Stimulated activated CD8-positive, alpha-beta memory T cell treated with anti-CD3 and anti-CD28 coated beads, Interleukin-12 subunit alpha, Interleukin-12 subunit beta, amount 100 ng/mL, for 1 hour (primary cell): ENCODE results near the gene PWWP2B.
"Not testable (repeated sequence)": the region's sequence is repeated elsewhere in the genome, so short reads cannot be mapped to it uniquely, and the experiment has no call there.

Source experiments
- DNase-seq: peaks from one replicate; pipeline ENCODE4 v3.0.0-alpha.2; 2020; ENCODE audit warnings: low read depth

PWWP2B gene

DNA sequence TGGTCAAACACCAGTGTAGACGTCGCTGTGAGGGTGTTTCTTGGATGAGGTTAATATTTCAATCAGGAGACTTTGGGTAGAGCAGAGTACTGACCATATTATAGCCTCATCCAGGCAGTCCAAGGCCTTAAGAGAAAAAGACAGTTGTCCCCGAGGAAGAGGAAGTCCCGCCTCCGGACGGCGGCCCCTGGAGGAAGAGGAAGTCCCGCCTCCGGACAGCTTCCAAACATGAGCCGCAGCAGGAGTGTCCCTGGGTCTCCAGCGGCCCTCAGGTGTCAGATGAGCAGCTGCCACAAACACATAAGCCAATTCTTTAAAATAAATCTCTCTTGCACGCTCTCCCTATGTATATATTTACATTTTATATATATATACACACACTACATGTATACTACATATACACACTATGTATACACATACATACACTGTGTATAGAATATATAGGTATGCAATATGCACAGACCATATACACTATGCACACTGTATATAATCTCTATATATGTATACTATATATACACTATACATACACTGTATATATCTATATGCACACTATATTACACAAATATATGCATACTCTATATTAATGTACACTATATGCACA, 37.5 kb downstream of the PWWP2B start:
- no peak for DNase-seq

DNA sequence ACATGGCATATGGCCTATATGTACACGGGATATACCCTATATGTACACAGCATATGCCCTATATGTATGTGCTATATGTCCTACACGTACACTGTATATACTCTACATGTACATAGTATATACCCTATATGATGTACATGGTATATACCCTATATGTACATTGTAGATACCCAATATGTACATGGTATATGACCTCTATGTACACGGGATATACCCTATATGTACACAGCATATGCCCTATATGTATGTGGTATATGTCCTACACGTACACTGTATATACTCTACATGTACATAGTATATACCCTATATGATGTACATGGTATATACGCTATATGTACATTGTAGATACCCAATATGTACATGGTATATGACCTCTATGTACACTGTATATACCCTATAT, 38.3 kb downstream of the PWWP2B start:
- DNase-seq: not testable (repeated sequence)

DNA sequence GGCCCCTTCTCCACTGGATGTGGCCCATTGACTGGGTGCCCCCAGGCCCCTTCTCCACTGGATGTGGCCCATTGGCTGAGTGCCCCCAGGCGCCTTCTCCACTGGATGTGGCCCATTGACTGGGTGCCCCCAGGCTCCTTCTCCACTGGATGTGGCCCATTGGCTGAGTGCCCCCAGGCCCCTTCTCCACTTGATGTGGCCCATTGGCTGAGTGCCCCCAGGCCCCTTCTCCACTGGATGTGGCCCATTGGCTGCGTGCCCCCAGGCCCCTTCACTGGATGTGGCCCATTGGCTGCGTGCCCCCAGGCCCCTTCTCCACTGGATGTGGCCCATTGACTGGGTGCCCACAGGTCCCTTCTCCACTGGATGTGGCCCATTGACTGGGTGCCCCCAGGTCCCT, 39.1 kb downstream of the PWWP2B start:
- DNase-seq: not testable (repeated sequence)

DNA sequence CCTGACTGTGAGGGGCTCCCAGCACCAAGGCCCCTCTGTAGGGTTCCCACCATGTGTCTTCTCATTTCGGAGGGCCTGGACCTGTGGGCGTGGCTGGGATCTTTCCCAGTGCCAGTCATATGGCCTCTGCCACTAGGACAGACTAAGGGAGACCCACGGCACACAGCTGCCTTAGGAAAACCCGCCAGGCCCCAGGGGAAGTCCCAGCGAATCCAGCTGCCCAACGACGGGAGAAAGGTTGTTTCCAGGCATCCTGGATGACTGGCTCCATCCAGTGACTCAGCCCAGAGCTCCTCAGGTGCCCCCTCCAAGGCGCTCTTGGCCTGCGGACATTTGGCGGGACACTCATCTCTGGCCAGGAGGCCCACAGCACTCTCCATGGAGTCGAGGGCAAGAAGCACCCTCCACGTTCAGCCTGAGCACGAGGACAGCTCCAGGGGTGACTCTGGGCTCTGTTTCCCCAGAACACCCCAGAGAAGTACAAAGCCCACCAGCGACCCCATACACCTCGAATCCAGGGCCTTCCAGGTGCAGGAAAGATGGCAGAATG, 39.9 kb downstream of the PWWP2B start:
- DNase-seq: no peak

DNA sequence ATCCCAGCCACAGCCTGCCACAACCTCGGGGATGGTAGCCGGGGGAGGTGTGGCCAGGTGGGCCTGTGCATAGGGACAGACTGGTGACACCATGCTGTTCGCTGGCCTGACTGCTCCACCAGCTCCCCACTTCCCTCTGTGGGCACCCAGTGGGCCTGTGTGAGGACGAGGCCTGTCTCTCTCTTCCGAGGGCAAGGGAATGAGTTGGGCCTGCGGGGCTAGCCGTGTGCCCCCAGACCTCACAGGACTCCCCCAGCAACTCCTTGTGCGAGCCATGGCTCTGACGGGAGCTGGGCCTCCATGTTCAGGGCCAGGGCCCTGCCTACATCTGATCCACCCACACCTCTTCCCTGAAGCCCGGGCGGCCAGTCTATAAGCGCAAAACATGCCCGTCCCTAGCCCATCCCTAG, 40.5 kb downstream of the PWWP2B start:
- no peak for DNase-seq

DNA sequence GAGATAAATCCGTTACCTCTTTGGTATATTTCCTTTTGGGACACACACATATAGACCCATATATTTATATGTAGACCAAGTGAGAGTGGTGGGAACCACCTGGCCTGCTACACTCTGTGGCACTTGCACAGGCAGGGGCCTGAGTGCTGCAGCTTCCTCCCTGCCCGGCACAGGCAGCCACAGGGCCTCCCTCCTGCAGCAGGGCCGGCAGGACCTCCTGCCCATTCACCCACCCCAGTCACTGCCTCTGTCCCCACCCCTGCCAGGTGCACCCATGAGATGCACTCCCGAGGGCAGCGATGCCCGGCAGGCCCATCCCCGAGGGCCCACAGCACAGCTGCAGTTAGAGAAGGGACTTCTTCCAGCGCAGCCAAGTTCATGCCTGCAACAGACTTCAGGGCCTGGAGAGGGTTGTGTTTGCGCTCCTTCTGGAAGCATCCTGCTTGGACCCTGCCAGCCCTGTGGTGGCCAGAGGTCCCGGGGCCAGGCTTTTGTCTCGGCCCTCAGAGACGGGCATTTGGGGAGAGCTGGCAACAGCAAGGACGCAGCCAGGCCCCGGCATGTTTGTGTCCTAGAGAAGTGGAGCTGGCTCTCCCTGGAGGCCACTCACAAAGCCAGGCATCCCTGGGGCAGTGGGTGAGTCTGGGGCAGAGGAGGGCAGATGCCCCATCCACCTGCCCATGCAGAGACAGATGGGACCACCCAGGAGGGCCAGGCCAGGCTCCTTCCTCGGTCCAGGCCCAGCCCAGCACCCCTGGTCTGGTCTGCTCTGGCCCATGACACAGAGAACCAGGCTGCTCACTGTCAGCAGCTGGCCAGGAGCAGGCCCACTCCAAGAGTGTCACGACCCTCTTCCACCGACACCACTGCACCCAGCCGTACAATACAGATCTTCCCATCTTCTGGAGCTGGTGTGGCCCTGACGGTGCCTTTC, 41.4 kb downstream of the PWWP2B start:
- no peak for DNase-seq

DNA sequence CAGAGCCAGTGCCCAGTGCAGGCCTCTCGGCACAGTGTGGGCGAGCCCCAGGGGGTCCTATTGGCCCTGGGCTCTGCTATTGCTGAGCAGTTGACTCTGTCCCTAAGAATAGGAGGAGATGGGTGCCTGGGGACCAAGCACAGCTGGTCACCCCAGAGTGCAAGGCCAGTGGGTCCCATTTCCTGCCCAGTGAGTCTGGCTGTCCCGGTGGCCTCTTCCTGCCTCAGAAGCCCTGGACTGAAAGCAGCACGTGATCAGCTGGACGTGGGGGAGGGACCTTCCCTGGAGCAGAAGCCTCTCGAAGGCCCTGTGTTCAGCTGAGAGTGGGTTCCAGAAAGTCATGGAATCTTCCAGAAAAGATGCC, 42.0 kb downstream of the PWWP2B start:
- DNase-seq: no peak

DNA sequence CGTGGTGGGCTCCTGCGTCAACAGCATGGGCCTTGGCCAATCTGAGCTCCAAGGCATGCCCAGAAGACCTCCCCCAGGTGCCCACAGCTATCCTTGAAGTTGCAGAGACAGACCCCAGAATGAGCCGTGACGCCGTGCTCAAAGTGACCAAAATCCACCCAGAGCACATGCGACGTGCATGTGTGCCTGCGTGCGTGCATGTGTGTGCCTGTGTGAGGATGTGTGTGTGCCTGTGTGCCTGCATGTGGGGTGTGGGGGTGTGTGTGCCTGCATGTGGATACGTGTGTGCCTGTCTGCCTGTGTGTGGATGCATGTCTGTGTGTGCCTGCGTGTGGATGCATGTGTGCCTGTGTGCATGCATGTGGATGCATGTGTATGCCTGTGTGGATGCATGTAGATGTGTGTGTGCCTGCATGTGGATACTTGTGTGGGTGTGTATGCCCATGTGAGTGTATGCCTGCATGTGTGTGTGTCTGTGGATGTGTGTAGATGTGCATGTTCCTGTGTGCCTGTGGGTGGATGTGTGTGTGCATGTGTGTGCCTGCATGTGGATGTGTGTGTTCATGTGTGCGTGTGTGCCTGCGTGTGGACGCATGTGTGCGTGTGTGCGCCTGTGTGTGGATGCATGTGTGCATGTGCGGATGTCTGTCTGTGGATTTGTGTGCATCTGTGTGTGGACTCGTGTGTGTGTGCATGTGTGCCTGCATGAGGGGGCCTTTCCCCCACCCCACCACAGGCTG, 42.6 kb downstream of the PWWP2B start:
- DNase-seq: no peak

DNA sequence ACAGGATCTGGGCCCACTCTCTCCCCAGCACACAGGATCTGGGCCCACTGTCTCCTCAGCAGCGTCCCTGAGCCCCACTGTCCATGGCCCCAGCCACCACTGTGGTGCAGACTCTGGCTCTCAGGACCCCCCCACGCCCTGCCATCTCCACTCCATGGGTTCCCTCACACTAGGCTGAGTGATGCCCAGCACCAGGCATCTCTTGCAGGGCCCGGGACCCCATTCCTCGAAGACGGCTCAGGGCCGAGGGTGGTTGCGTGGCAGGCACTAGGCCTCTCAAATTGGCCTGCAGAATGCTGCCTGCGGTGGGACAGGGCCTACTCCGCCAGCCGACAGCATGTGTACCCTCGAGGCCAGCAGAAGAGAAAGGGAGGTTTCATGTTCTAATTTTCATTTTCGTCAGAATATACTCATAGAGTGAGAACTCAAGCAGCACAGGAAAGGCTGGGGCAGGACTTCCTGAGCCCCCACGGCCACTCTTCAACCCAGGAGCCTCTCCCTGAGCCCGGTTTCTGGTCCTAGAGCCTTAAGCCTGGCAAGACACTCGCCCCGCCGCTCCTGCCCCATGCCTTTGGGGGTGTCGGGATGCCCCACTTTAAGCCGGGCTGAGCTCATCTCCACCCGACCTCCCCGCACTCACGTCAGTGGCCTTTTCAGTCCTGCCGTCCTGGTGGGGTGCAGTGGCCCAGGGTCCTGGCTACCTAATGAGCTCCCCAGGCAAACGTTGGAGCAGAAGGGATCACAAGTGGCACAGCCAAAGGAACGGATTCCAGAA, 44.0 kb downstream of the PWWP2B start:
- DNase-seq: no peak

DNA sequence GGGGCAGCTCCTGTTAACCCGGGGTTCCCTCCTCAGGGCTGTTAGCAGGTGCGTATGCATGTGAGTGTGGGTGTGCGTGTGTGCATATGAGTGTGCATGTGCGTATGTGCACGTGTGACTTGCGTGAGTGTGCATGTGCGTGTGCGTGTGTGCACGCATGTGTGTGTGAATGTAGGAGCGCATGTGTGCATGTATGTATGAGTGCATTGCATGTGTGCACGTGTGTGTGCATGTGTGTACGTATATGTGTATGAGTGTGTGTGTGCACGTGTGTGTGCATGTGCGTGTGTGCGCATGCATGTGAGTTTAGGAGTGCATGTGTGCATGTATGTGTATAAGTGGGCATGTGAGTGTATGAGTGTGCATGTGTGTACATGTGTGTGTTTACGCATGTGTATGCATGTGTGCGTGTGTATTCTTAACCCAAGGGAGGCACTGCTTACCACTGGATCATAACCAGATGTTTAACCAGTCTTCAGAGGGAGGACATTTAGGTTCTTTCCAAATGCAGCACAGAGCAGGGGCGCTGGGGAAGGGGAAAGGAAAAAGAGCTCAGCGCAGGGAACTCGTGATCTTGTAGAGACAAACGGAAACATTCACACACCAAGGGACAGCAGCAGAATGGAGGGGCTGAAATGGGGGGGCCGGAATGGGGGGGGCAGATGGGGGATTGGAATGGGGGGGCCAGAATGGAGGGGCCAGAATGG, 45.0 kb downstream of the PWWP2B start:
- DNase-seq: no peak

DNA sequence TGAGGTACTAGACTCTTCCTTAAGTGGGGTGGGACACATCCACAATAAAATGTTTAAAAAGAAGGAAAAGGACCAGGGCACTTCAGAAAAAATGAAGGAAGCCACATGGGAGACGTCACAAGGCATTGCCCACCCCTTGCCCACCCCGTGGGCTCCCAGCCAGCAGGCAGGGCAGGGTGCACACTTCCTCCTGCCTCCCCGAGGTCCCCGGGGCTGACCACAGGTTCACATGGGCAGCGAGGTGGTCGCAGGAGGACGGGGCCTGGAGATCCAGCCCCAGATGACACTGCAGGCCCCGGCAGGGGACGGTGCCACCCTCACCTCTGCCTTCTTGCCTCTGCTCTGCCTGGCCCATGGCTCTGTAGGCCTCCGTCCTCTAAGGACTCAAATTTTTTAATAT, 45.6 kb downstream of the PWWP2B start:
- no peak for DNase-seq

DNA sequence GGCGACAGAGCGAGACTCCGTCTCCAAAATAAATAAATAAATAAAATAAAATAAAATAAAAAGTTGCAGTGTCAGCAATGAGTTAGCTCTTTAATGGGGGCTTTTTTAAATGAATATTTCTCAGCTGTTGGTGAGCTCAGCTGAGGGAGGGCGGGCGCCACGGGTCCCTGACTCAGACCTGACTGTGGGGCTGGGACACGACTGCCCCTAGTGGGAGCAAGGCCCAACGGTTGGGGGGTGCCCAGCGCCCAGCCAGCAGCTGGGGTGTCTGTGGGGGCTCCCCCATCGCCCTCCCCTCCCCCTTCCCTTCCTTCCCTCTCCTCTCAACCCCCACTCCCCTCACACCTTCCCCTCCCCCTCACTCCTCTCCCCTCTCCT, 46.6 kb downstream of the PWWP2B start:
- peak; percentile 56 for DNase-seq

DNA sequence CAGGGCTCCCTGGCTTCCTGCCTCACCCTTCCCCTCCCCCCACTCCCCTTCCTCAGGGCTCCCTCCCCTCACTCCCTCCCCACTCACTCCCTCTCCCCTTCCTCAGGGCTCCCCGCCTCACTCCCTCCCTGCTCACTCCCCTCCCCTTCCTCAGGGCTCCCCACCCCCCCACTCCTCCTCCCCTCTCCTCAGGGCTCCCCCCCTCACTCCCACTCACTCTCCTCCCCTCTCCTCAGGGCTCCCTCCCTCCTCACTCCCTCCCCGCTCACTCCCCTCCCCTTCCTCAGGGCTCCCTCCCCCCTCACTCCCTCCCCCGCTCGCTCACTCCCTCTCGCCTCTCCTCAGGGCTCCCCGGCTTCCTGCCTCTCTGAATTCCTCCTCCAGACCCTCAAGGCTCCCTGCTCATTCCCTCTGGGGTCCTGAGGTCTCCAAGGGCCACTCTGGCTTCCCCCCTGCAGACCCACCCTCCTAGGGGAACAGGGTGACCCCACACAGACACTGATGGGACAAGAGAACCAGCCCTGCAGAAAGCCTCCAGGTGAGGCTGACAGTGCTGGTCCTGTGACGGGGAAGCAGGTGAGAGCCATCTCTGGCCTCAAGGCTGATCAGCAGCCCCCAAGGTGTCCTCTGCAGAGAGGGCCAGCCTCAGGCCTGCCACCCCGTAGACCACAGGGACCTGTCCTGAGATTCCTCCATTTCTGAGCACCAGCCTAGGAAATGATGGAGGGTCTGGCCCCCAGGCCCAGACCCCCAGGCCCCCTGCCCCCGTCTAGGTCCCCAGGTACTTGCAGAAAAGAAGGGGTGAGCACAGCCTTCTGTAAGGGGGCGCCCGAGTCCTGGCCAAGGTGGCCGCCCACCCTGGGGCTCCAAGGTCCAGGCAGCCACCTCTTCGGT, 47.2 kb downstream of the PWWP2B start:
- DNase-seq: no peak

DNA sequence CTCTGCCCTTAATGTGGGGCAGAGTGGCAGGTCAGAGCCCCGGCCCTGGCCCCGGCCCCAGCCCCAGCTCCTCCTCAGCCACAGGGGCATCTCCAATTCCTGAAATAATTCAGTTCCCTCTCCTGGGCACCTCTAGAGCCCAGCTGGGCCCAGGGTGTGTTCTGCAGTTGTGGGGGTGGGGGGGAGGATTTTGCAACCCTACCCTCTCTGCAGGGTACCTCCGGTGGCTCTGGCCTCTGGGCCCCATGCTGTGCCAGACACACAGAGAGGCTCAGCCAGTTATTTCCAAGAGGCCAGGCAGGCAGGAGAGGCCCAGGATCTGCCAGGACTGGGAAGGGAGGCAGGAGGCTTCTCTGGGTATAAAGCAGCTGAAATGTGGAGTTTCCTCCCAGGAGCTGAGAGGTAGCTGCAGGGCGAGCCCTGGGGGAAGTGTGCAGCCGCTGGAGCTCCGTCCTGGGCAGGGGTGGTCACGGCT, 47.9 kb downstream of the PWWP2B start:
- DNase-seq: no peak

DNA sequence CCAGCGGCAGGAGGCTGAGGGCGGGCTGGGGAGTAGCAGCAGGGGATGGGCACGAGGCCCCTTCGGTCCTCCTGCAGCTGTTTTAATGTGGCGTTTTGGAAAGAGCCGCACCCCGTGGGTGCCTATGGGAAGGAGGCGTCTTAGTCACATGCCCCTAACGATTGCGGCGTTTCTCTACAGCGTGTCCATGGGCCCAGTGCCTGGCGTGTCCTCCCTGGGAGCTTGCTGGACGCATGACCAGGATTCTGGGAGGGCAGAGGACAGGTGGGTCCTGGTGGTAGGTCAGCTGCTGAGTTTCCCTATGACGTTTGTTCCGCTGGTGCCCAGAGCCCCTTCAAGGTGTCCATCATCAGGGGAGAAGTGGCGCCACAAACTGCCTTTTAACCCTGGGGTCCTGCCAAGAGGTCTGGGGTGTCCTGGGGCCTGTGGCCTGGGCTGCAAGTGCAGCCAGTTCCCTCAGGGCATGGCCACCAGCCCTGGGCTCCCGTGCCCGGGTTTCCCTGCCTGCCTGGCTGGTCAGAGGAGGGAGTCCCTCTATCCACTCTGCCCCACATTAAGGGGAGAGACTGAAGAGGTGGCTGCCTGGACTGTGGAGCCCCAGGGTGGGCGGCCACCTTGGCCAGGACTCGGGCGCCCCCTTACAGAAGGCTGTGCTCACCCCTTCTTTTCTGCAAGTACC, 48.7 kb downstream of the PWWP2B start:
- DNase-seq: no peak

DNA sequence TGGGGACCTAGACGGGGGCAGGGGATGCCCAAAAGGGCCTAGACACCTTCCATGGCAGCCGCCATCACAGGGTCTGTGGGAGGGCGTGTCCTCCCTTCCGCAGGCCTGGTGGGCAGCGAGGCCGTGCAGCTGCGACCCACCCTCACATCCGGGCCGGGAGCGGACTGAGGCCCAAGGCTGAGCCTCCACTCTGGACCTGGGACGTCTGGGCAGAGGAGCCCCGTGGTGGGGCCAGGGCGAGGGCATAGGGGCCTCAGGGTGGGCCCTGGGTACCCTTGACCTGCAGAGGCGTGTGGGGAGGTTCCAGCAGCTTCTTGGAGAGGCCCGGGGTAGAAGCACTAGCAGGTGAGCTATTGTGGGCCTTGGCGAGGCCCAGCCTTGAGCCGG, 49.2 kb downstream of the PWWP2B start:
- no peak for DNase-seq

DNA sequence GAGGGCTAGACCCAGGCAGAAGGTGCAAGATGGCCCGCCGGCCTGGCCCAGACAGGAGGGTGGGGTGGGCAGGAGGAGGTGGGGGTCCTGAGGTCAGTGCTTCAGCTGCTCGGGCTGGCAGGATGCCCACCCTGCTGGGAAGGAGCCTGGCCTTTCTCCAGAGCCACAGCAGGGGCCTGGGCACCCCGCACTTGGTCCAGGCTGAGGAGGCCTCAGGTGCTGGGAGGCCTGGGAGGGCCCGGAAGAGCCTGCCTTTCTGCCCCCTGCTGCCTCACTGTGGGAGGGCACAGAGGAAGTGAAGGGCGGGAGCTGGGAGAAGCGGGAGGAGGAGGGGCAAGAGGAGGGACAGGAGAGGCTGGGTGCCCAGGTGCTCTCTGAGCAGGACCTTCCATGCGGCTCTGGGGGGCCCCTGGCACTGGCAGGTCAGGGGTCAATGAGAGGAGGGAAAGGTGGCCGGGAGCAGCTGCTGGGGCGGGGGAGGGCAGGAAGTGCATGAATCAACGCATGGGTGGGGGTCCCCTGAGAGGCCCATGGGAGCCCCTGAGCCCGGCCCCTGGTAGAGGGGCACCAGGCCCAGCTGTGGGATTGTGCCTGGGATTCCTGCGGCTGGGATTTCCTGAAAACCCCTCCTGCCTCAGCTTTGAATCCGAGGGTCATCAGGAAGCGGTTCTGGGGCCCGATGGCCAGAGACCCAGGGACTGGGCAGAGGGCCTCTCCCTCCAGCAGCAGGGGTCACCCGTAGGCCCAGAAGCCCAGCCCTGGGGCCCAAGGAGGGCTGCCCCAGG, 49.9 kb downstream of the PWWP2B start:
- peak; percentile 31 for DNase-seq

DNA sequence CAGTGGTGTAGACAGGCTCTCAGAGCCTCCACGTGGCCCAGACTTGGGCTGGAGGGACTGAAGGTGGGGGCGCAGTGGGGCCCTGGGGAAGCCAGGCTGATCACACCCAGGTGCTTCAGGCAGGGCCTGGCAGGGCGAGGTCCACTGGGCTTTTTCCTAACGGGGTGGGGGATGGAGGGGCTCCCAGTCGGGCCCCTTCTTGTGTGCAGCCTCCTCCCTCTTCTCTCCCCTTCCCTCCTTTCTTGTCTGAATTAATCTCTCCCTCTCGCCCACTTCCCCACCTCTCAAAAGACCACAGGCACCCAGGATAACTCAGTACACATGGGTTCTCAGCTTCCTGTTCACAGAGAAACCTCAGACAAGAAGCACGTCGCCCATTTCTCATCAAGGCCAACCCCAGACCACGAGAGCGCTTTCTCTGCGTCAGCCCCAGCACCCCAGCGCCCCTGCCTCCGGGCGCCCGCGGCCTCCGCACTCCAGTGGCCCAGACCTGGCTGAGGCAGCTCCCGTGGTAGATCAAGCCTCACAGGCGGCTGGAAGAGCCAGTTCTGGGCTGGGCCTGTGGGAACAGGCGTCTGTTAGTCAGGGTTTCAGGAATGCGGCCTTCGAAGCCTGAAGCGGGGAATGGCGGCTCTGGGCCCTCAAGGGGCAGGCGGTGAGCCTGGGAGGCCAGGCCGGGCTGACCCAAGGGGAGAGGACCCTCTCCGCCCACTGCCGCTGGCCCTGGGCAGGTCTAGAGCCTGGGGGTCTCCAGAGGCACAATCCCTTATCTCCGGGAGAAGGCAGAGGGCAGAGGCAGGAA, 50.6 kb downstream of the PWWP2B start:
- peak; percentile 55 for DNase-seq
